GM12874 (cell line): ENCODE data around the gene CTNNA3.

ENCODE experiments used
- CTCF ChIP-seq: IDR thresholded peaks from 2 replicates; pipeline ENCODE4 v1.5.1; 2011; ENCODE audit warnings: low read depth, mild to moderate bottlenecking, control low read depth, low read length, moderate library complexity; ENCODE audit not compliant: insufficient read depth

CTNNA3 gene

GRCh38 chr10:66180021-66180420 is 1516.0 kb downstream of the CTNNA3 start:
- TF ChIP-seq CTCF, result no peak

GRCh38 chr10:66176772-66177171 is 1519.2 kb downstream of the CTNNA3 start:
- no peak for TF ChIP-seq CTCF

GRCh38 chr10:66167816-66168215 is 1528.2 kb downstream of the CTNNA3 start:
- no peak for TF ChIP-seq CTCF

- no peak for TF ChIP-seq CTCF
These were observed 1533.3 kb downstream of the CTNNA3 start for GRCh38 chr10:66162560-66163143.

- TF ChIP-seq CTCF, result no peak
These were observed 1544.6 kb downstream of the CTNNA3 start for GRCh38 chr10:66151346-66151745.

GRCh38 chr10:66148312-66148711 is 1547.7 kb downstream of the CTNNA3 start:
- TF ChIP-seq CTCF, result no peak

GRCh38 chr10:66144016-66144415 is 1552.0 kb downstream of the CTNNA3 start:
- no peak for TF ChIP-seq CTCF
